NCI-H128 (cell line): ENCODE data around the gene RTEL1.
"Not testable (repeated sequence)": the region's sequence is repeated elsewhere in the genome, so short reads cannot be mapped to it uniquely, and the experiment has no call there.

ENCODE experiments used
- DNase-seq: peaks from one replicate; lab custom pipeline; 2025; ENCODE audit not compliant: unreplicated experiment; lab: John Stamatoyannopoulos, UW

Gene RTEL1

GRCh38 chr20:63712191-63712590 lies 54.1 kb downstream of the RTEL1 start:
- no peak for DNase-seq

GRCh38 chr20:63714858-63715257 lies 56.7 kb downstream of the RTEL1 start:
- DNase-seq, result no peak

DNA sequence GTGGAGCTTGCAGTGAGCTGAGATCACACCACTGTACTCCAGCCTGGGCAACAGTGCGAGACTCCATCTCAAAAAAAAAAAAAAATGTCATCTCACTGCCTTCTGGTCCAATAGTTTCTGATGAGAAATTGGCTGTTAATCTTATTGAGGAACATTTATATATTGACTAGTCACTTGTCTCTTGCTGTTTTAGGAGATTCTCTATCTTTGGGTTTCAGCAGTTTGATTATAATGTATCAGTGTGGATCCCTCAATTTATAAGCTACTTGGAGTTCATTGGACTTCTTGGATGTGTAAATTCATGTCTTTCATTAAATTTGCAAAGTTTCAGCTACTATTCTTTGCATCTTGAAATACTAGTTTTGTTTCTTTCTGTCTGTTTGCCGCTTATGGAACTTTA lies 60.9 kb downstream of the RTEL1 start:
- DNase-seq, result no peak

- DNase-seq, result not testable (repeated sequence)
Measured at GRCh38 chr20:63722967-63723622, 65.0 kb downstream of the RTEL1 start.

- DNase-seq, result not testable (repeated sequence)
Measured at GRCh38 chr20:63730189-63730733, 72.1 kb downstream of the RTEL1 start.

- DNase-seq, result no peak
Measured at GRCh38 chr20:63731410-63731809, 73.3 kb downstream of the RTEL1 start.

DNA sequence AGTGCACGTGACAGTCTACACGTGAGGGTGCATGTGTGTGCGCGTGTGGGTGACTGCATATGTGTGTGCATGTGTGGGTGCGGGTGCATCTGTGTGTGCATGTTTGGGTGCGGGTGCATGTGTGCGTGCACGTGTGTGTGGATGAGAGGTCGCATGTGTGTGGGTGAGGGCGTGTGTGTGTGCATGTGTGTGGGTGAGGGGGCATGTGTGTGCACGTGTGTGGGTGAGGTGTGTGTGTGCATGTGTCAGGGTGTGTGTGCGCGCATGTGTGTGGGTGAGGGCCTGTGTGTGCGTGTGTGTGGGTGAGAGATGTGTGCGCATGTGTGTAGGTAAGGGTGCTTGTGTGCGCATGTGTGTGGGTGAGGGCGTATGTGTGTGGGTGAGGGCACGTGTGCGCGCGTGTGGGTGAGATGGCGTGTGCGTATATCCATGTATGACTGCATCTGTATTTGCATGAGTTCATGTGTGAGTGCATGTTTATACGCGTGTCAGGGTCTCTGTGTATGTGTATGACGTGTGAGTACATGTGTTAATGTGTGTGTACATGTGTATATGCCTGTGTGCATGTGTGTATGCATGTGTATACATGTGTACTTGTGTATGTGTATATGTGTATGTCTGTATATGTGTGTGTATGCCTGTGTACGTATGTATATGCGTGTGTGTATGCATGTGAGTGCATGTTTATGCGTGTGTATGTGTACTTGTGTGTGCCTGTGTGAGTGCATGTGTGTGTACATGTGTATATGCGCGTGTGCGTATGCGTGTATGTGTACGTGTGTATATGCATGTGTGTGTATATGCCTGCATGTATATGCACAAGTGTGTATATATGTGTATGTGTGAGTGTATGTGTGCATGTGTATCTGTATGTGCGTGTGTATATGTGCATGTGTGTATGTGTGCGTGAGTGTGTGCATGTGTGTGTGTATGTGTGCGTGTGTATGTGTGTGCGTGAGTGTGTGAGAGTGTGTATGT lies 74.3 kb downstream of the RTEL1 start:
- DNase-seq, result no peak

- DNase-seq, result no peak
Measured at GRCh38 chr20:63733117-63733516, 75.0 kb downstream of the RTEL1 start.

DNA sequence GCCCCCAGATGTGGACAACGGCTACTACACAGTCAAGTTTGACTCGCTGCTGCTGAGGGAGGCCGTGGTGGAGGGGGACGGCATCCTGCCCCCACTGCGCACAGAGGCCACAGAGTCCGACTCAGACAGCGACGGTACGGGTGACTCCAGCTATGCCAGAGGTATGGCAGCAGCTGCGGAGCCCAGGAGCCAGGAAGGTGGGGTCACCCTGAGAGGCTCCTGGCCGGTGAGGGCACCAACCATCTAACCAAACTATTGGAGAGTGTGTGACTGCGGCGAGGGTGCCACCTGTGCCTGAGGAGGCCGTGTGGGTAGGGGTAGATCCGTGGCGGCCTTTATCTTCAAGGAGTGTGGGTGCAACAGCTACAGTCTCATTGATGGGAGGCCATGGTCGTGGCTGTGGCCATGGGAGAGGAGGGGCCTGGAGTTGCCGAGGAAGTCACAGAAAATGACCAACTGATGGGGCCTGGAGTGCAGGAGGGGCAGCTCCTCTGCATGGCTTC lies 75.5 kb downstream of the RTEL1 start:
- DNase-seq, result no peak

- DNase-seq, result no peak
Measured at GRCh38 chr20:63734111-63734945, 76.2 kb downstream of the RTEL1 start.

- DNase-seq, result no peak
Measured at GRCh38 chr20:63734946-63735858, 77.1 kb downstream of the RTEL1 start.

GRCh38 chr20:63735859-63736718 lies 78.0 kb downstream of the RTEL1 start, which contains the start of gene LIME1:
LIME1 (plus strand) TSS chr20:63736664; CDS start chr20:63737550, 886 bp downstream.
- DNase-seq, result no peak

- no peak for DNase-seq
Measured at GRCh38 chr20:63736893-63737694, 79.0 kb downstream of the RTEL1 start.

DNA sequence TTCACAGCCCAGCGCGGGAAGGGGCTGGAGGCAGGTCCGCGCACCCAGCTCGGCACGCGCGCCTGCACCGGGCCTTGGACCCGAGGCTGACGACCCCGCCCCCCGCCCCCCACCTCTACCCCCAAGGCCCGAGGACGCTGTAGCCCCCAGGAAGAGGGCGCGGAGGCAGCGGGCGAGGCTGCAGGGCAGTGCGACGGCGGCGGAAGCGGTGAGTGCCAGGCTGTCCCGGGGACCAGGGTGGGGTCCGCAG lies 79.5 kb downstream of the RTEL1 start:
- no peak for DNase-seq

- no peak for DNase-seq
Measured at GRCh38 chr20:63737945-63738686, 80.0 kb downstream of the RTEL1 start.

DNA sequence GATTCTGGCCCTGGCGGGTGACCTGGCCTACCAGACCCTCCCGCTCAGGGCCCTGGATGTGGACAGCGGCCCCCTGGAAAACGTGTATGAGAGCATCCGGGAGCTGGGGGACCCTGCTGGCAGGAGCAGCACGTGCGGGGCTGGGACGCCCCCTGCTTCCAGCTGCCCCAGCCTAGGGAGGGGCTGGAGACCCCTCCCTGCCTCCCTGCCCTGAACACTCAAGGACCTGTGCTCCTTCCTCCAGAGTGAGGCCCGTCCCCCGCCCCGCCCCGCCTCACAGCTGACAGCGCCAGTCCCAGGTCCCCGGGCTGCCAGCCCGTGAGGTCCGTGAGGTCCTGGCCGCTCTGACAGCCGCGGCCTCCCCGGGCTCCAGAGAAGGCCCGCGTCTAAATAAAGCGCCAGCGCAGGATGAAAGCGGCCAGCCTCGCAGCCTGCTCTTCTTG lies 80.6 kb downstream of the RTEL1 start:
- DNase-seq, result no peak
